NK-92 treated with Interleukin-12 subunit alpha and Interleukin-12 subunit beta, amount 100 ng/mL, for 24 hours (cell line): ENCODE data around the gene SH2D4B.

Source experiments
- DNase-seq: peaks from one replicate; lab custom pipeline; 2025; lab: John Stamatoyannopoulos, UW

Gene SH2D4B

DNA sequence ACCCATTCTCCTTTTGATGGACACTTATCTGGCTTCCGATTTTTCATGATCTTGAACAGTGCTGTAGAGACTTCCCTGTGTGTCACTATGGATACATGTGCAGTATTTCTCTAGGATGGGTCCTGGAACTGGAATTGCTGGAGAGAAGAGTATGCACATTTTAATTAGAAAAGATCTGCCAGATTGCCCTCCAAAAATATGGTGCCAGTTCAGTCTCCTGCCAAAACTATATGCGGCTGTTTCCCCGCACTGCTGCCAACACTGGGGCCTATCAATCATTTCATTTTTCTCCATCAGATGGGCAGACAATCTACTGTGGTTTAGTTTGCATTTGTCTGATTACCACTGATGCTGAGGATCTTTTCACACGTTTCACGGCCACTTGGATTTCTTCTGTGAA is 105.0 kb downstream of the SH2D4B start:
- no peak for DNase-seq

- DNase-seq: no peak
Measured at GRCh38 chr10:80646366-80646765, 108.7 kb downstream of the SH2D4B start.

DNA sequence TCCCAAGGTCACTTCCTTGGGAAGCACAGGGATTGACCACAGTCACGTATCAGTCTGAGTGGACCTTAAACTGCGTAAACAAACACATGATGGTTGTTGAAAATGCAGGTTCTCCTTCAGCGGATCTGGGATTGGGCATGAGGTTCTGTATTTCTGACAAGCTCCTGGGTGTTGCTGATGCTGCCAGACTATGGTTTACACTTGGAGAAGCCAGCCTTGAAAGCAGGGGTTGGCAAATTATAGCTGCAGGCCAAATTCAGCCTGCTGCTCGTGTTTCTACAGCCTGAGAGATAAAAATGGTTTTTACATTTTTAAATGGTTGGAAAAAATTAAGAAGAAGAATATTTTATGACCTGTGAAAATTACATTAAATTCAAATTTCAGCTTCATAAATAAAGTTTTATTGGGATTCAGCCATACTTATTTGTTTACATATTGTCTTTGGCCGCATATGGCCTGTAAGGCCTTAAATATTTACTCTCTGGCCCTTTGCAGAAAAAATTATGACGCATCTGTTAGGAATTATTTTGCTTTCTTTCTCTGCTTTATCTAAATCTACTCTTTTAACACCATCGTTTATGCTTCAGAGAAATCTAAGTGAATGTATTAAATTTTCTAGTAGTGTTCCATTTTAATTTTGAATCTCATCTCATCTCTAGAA is 109.6 kb downstream of the SH2D4B start:
- DNase-seq: no peak

DNA sequence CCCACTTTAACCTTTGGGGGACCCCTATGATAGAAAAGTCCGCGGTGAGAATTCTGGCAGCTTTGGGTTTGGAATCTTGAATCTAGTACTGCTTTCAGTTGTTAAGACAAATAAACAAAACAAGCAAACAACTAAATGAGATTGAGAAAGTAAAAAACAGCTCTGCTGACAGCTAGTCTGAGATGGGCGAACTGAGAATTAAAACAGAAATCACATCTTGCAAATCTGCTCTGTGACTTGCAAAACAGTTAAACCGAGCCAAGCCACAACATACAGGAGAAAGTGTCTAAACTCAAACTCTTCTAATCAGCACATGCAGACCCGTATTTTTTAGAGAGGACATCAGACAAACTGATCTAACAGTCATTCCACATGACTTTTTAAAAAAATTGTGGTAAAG is 110.4 kb downstream of the SH2D4B start:
- no peak for DNase-seq

DNA sequence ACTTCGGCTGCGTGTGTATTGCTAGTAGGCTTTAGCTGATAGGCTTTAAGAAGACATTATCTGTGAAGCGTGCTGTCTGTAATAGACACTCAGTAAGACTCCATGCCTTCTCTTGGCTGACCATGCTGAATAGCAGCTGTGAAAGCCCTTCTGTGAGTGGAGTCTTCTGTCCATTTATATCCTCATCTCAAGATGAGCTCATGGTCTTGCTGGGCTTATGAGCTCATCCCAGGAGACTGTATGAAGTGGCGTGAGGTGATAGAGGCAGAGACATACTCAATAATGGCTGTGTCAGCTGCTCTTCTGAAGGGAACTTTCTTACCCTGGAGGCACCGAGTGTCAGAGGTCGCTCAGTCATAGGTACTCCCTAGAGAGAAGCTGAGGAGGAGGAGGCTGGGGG is 111.5 kb downstream of the SH2D4B start:
- no peak for DNase-seq

- no peak for DNase-seq
Measured at GRCh38 chr10:80655898-80656297, 118.2 kb downstream of the SH2D4B start.

DNA sequence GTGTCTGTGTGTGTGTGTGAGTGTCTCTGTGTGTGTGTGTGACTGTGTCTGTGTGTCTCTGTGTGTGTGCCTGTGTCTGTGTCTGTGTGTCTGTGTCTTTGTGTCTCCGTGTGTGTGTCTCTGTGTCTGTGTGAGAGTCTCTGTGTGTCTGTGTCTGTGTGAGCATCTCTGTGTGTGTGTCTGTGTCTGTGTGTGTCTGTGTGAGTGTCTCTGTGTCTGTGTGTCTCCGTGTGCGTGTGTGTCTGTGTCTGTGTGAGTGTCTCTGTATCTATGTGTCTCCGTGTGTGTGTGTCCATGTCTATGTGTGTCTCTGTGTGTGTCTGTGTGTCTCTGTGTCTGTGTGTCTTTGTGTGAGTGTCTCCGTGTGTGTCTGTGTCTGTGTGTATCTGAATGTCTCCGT is 120.4 kb downstream of the SH2D4B start:
- no peak for DNase-seq

GRCh38 chr10:80659289-80659688 is 121.6 kb downstream of the SH2D4B start:
- no peak for DNase-seq

DNA sequence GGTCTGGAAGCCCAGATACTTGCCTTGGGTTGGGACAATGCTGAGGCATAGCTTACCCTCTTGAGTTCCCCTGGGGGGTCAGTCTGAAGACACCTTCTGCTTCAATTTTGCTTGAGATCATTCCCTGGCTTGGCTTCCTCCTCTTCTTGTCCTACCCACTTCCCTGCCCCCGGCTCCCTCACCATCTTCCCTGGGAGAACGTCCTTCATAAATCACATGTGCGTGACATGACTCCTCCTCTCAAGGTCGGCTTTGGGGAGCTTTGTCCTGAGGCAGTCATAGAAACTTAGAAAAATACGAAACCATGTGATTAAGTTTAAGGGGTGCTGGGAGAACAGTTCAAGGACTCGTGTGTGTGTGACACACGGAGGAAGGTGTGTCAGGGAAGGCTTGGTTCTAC is 122.6 kb downstream of the SH2D4B start:
- no peak for DNase-seq

DNA sequence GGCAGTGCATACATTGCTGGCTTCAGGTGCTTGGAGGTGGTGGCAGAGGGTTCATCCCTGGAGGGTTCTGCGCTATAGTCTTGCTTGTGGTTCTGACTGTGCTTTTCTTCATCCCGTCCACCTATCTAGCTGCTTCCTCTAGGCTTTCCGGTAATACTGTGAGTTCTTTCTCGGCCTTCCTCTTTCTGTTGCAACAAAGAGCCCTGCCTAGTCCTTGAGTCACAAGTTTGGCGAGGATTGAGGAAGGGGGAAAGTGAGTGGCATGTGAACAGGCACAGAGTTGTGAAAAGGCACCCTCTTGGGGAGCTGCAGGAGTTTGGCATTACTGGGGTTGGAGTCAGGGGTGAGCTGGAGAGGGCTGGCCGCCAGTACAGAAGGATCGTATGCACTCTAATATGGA is 123.0 kb downstream of the SH2D4B start:
- no peak for DNase-seq

DNA sequence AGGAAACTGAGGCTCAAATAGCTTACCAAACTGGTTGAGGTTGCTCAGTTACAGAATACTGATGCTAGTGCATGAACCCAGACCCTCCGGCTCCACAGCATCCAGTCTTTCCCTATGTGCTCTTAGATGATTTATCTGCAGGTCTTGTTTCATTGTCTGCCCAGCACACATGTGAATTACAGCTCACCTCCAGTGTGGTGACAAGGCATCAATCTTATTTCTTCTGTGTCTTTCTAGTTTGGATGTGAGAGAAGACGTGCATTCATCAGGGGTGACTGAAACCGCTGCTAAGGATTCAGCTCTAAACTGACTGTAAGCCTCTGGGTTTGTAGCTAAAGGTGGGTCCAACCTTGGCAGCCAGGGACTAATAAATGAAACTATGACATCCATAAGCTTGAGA is 123.8 kb downstream of the SH2D4B start:
- no peak for DNase-seq

DNA sequence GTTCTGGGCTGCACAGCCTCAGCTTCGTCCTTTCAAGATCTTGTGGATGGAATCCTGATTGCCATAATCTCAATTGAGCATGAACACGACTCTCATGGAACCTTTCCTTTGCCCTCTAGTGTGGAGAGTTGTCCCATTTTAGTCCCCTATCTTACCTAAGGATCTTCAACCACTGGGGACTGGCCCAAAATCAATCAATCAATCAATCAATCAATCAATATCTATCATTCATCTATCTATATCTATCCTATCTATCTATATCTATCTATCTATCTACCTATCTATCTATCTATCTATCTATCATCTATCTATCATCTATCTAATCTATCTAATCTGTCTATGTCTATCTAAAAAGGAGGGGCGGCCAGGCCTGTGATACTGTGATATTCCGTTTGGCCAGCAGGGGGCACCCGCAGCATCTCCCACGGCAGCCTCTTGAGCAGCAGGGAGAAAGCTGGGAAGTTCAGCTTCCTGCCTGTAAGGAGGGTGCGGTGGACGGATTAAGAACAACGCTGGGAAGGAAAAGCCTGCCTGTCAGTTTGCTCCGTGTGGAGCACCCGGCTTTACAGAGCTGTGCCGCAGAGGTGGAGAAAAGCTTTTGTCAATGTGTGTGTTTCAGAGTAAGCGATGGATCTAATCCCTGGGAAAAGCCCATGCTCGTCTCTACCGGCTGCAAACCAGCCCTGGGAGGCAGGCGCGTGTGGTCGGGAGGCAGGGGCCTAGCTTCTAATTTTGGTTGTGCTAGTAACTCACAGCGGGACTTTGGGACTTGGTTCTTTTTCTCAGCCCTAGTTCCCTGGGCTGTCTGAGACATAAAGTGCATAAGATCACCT is 124.9 kb downstream of the SH2D4B start:
- DNase-seq: peak; percentile 19

DNA sequence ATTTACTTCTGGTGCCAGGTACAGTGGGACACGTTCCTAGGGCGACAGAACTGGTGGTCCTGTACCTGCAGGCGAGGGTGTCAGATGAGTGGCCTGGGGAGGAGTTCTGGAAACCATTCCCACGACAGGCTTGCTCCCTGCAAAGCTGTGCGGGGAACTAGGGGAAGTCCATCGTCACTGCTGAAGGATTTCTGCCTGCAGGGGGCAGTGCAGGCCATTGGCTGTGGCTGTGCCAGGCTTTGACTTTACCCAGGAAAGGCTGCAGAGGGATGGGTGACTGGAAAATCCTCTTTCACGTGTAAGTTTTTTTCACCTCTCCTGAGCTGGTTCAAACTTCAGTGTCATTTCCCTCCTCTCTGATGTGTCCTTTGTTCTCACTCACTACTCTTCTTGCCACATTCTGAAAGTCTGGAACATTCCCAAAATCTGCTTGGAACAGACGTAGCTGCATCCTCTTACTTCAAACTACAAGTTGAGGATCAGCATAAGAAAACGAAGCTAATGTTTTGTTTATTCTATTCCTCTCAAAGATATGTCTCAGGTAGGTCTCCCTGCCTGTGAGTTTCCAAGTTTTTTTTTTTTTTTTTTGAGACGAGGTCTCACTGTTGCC is 126.5 kb downstream of the SH2D4B start:
- peak; percentile 4 for DNase-seq

- no peak for DNase-seq
Measured at GRCh38 chr10:80669485-80669884, 131.8 kb downstream of the SH2D4B start.

DNA sequence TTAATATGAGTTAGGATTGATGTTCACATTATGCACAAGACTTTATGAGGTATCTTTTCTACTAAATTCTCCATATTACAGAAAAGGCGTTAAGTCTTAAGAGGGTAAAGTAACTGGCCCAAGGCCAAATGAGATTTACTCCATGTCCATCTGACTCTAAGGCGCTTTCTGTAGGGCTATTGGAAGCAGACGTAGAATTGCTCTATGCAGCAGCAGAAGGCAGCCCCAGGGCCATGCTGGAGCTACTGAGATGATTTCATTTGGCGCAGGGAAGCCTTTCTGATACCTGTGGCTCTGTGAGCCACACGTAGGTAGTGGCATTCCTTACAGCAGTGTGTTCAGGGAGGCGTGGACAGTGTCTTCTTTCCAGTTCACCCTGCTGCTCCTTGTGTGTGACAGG is 133.1 kb downstream of the SH2D4B start:
- DNase-seq: no peak

DNA sequence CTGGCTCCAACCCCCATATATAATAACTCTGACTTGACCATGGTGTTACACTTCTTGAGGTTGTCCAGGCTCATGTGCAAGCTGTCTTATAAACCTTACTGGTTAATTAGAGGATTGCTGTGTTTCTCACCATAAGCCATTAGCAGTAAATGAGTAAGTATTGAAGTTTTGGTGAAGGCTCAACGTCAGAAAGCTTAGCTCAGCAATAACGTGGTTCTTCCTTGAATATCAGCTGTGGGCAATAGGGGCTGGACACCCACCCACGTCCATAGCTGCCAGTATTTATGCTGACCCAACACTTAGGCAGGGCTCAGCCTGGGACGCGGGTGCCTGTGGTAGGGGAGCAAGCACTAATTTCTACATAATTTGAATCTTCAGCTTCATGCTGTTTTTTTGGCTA is 134.1 kb downstream of the SH2D4B start:
- DNase-seq: no peak

GRCh38 chr10:80672613-80673012 is 134.9 kb downstream of the SH2D4B start:
- DNase-seq: no peak

DNA sequence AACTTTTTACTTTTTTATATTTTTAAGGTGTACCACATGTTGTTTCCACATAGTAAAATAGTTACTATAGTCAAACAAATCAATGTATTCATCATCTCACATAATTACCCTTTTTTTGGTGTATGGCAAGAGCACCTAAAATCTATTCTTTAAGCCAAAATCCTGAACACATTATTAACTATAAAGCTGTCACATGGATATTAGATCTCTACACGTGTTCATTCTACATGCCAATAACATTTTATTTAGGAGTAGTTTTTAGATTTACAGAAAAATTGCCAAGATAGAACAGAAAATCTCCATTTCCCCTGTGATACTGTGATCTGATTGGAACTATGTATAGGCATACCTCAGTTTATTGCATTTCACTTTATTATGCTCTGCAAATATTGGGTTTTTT is 137.1 kb downstream of the SH2D4B start:
- no peak for DNase-seq

- DNase-seq: no peak
Measured at GRCh38 chr10:80681142-80681541, 143.4 kb downstream of the SH2D4B start.

- no peak for DNase-seq
Measured at GRCh38 chr10:80684259-80684658, 146.6 kb downstream of the SH2D4B start.

- DNase-seq: no peak
Measured at GRCh38 chr10:80685355-80685754, 147.7 kb downstream of the SH2D4B start.

- no peak for DNase-seq
Measured at GRCh38 chr10:80686734-80687475, 149.2 kb downstream of the SH2D4B start.

- no peak for DNase-seq
Measured at GRCh38 chr10:80687476-80687789, 149.7 kb downstream of the SH2D4B start.
